ENCODE results near the gene EPHA5.

DNA sequence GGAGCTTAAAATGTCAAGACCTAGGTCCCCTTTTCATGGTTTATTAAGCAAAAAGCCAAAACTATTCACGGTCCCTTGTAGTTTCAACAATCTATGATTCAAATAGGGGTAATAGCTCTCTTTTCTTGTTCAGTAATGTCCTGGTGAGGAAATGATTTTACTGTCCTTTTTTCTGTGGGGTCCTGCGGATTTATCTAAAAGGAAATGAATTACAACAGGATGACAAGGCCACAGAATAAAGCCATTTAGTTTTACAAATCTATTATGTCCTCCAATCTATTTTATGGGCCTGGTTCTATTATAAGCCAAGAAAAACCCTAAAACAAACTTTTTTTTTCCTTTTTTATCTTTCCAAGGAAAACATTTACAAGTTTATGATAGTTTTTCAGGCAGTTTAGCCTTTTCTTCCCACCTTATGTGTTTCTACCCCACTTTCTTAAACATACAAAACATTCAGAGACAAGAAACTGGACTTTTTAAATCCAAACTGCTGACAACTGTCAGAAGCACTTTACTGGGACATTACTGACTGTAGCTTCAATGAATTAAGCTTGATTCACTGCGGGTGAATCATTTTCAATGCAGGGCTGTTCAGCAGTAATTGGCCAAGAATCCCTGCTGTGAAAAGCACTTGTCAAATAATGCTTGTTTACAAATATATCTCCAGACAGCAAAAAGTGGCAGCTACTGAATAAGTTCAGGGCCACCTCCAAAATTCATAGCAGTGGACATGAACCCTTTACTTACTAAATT is 4.3 kb downstream of the EPHA5 start:
- TF ChIP-seq POLR2A (IDR thresholded peaks at IDR 0.05) (no peak), EP300 (IDR thresholded peaks at IDR 0.05) (peak in 1 of 2 donors; percentile 17)
- TF ChIP-seq, protein P1, sequence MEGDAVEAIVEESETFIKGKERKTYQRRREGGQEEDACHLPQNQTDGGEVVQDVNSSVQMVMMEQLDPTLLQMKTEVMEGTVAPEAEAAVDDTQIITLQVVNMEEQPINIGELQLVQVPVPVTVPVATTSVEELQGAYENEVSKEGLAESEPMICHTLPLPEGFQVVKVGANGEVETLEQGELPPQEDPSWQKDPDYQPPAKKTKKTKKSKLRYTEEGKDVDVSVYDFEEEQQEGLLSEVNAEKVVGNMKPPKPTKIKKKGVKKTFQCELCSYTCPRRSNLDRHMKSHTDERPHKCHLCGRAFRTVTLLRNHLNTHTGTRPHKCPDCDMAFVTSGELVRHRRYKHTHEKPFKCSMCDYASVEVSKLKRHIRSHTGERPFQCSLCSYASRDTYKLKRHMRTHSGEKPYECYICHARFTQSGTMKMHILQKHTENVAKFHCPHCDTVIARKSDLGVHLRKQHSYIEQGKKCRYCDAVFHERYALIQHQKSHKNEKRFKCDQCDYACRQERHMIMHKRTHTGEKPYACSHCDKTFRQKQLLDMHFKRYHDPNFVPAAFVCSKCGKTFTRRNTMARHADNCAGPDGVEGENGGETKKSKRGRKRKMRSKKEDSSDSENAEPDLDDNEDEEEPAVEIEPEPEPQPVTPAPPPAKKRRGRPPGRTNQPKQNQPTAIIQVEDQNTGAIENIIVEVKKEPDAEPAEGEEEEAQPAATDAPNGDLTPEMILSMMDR (IDR thresholded peaks at IDR 0.05): no peak

All from tibial nerve (tissue), 4 donors.